WTC11 (cell line): Measurements from ENCODE around the gene KCND3. TPM values are rescaled to one million over a fixed set of nuclear protein-coding genes. Genes with fewer than 3 reads are reported as not detected.

Source experiments
- ATAC-seq: fragments of 200-7000 bp; cut with Tn5 transposase; 2 replicates; pipeline ENCODE4 v1.10.0; 2021; ENCODE audit warnings: mild to moderate bottlenecking, moderate library complexity
- CTCF ChIA-PET: fragments of 300-600 bp; sonication (Branson Sonifier 250); formaldehyde crosslinking; loops from one replicate; lab custom pipeline; 2021; ENCODE audit warnings: antibody characterized with exemption; lab: Charles Lee
- POLR2A ChIA-PET: fragments of 350-600 bp; sonication (Branson Sonifier 250); formaldehyde crosslinking; loops from one replicate; lab custom pipeline; 2021; ENCODE audit warnings: antibody characterized with exemption; lab: Charles Lee
- DNase-seq: peaks from one replicate; pipeline ENCODE4 v3.0.0; 2021; ENCODE audit warnings: low spot score
- H3K27ac Mint-ChIP-seq: 2 replicates; pipeline ENCODE4 v1.8.0; 2021; ENCODE audit warnings: mixed read lengths
- H3K27me3 Mint-ChIP-seq: 2 replicates; pipeline ENCODE4 v1.8.0; 2021; ENCODE audit warnings: low read depth, mild to moderate bottlenecking, moderate library complexity, mixed read lengths
- H3K36me3 Mint-ChIP-seq: 2 replicates; pipeline ENCODE4 v1.8.0; 2021; ENCODE audit warnings: mixed read lengths
- H3K4me1 Mint-ChIP-seq: 2 replicates; pipeline ENCODE4 v1.8.0; 2022; ENCODE audit warnings: mixed read lengths
- H3K4me3 Mint-ChIP-seq: 2 replicates; pipeline ENCODE4 v1.8.0; 2021; ENCODE audit warnings: mild to moderate bottlenecking, moderate library complexity, mixed read lengths
- H3K9me3 Mint-ChIP-seq: 2 replicates; pipeline ENCODE4 v1.8.0; 2021; ENCODE audit warnings: mixed read lengths
- ATF3 ChIP-seq: sonication (generic); formaldehyde crosslinking; conservative IDR thresholded peaks from 2 replicates; pipeline ENCODE4 v1.8.1; 2022; ENCODE audit warnings: mild to moderate bottlenecking, missing genetic modification reagents
- ERG ChIP-seq: fragments of 250-450 bp; sonication (Bioruptor Pico); IDR thresholded peaks from 2 replicates; pipeline ENCODE4 v1.8.0; 2021; ENCODE audit warnings: mild to moderate bottlenecking
- ESRRA ChIP-seq: sonication (generic); formaldehyde crosslinking; IDR thresholded peaks from 2 replicates; pipeline ENCODE4 v1.8.1; 2022; ENCODE audit warnings: mild to moderate bottlenecking, missing genetic modification reagents, borderline replicate concordance
- FOXP4 ChIP-seq: sonication (generic); formaldehyde crosslinking; IDR thresholded peaks from 2 replicates; pipeline ENCODE4 v1.8.0; 2022; ENCODE audit warnings: mild to moderate bottlenecking, missing genetic modification reagents
- GABPB1 ChIP-seq: sonication (generic); formaldehyde crosslinking; IDR thresholded peaks from 2 replicates; pipeline ENCODE4 v1.8.1; 2023; ENCODE audit warnings: mild to moderate bottlenecking, missing genetic modification reagents
- HMGXB4 ChIP-seq: sonication (generic); formaldehyde crosslinking; IDR thresholded peaks from 2 replicates; pipeline ENCODE4 v1.8.1; 2023; ENCODE audit warnings: mild to moderate bottlenecking, moderate library complexity, missing genetic modification reagents
- IRF2 ChIP-seq: sonication (generic); formaldehyde crosslinking; IDR thresholded peaks from 2 replicates; pipeline ENCODE4 v1.8.0; 2022; ENCODE audit warnings: low read depth, missing genetic modification reagents, borderline replicate concordance
- JUN ChIP-seq: sonication (generic); formaldehyde crosslinking; IDR thresholded peaks from 2 replicates; pipeline ENCODE4 v1.8.0; 2023; ENCODE audit warnings: mild to moderate bottlenecking, missing genetic modification reagents
- MXD4 ChIP-seq: fragments of 250-450 bp; sonication (Bioruptor Pico); IDR thresholded peaks from 2 replicates; pipeline ENCODE4 v1.8.0; 2021; ENCODE audit warnings: mild to moderate bottlenecking, moderate library complexity, borderline replicate concordance
- NFATC4 ChIP-seq: fragments of 250-450 bp; sonication (Bioruptor Pico); IDR thresholded peaks from 2 replicates; pipeline ENCODE4 v1.9.0; 2021; ENCODE audit warnings: mild to moderate bottlenecking
- PREB ChIP-seq: sonication (generic); formaldehyde crosslinking; IDR thresholded peaks from 2 replicates; pipeline ENCODE4 v1.8.1; 2022; ENCODE audit warnings: mild to moderate bottlenecking, missing genetic modification reagents, moderate library complexity, borderline replicate concordance
- RELA ChIP-seq: sonication (generic); formaldehyde crosslinking; IDR thresholded peaks from 2 replicates; pipeline ENCODE4 v1.8.1; 2022; ENCODE audit warnings: missing genetic modification reagents, mild to moderate bottlenecking, borderline replicate concordance
- RORB ChIP-seq: fragments of 250-450 bp; sonication (Bioruptor Pico); IDR thresholded peaks from 2 replicates; pipeline ENCODE4 v1.9.0; 2021; ENCODE audit warnings: mild to moderate bottlenecking
- STAT6 ChIP-seq: sonication (generic); formaldehyde crosslinking; conservative IDR thresholded peaks from 2 replicates; pipeline ENCODE4 v1.8.1; 2023; ENCODE audit warnings: mild to moderate bottlenecking, low read depth, missing genetic modification reagents, moderate library complexity
- ZBTB21 ChIP-seq: sonication (generic); formaldehyde crosslinking; IDR thresholded peaks from 2 replicates; pipeline ENCODE4 v1.8.1; 2023; ENCODE audit warnings: mild to moderate bottlenecking, missing genetic modification reagents, borderline replicate concordance
- total RNA-seq: library from RNA; stranded (reverse); gene quantifications from 3 replicates; pipeline ENCODE4 v1.2.3, GENCODE V29; 2021

KCND3 gene
- total RNA-seq, 1 experiment from 2014 or later: 0.35 TPM

- H3K36me3 Mint-ChIP-seq: no peaks in the 10 kb centered on the region
- peaks cover under 1% of the 10 kb centered on the region; the same call in 1 of the 2 replicates for H3K27me3 Mint-ChIP-seq
- ChIA-PET CTCF (interaction anchor here (1.3 kb wide), 1 partner anchor 16 kb away, joined by 3 read pairs; no protein-coding TSS in a partner anchor), POLR2A (no interaction called here)
- H3K4me1 Mint-ChIP-seq: no peaks in the 10 kb centered on the region
- TF ChIP-seq STAT6 (CRISPR knock-in tag): no peak
- no peak for TF ChIP-seq ZBTB21 (CRISPR knock-in tag)
- no peak for TF ChIP-seq HMGXB4
- TF ChIP-seq RORB (CRISPR knock-in tag): no peak
- no peak for TF ChIP-seq ERG
- no peak for TF ChIP-seq ATF3 (CRISPR knock-in tag)
- TF ChIP-seq ESRRA (CRISPR knock-in tag): no peak
- TF ChIP-seq GABPB1 (CRISPR knock-in tag): no peak
- no peak for TF ChIP-seq FOXP4
- no peak for TF ChIP-seq JUN (CRISPR knock-in tag)
- no peak for TF ChIP-seq RELA
- TF ChIP-seq NFATC4 (CRISPR knock-in tag): no peak
- no peak for TF ChIP-seq PREB
- TF ChIP-seq IRF2 (CRISPR knock-in tag): no peak
- no peak for TF ChIP-seq MXD4 (CRISPR knock-in tag)
- no peak overlapping the region for H3K27ac Mint-ChIP-seq
- no peak overlapping the region for H3K4me3 Mint-ChIP-seq
- DNase-seq (no peak), ATAC-seq (no peak)
- no peaks in the 10 kb centered on the region; the same call in 1 of the 2 replicates for H3K9me3 Mint-ChIP-seq
These were observed 31.4 kb downstream of the KCND3 start for GRCh38 chr1:111958075-111958474.

- no peak overlapping the region for H3K27ac Mint-ChIP-seq
- no peaks in the 10 kb centered on the region for H3K4me1 Mint-ChIP-seq
- TF ChIP-seq IRF2 (CRISPR knock-in tag): no peak
- H3K9me3 Mint-ChIP-seq: peaks cover 3% of the 10 kb centered on the region; the same call in 1 of the 2 replicates
- no peaks in the 10 kb centered on the region for H3K36me3 Mint-ChIP-seq
- no peak overlapping the region for H3K4me3 Mint-ChIP-seq
- peaks cover 3% of the 10 kb centered on the region; the same call in 1 of the 2 replicates for H3K27me3 Mint-ChIP-seq
- ATAC-seq: no peak
- CTCF ChIA-PET: no interaction called here
- DNase-seq: no peak
- POLR2A ChIA-PET: interaction anchor here (0.5 kb wide), 1 partner anchor 207 kb away, joined by 4 read pairs; no protein-coding TSS in a partner anchor
These were observed 33.2 kb downstream of the KCND3 start for GRCh38 chr1:111956155-111956771.
